ENCODE results near the gene PIAS2. TPM values are rescaled to one million over a fixed set of nuclear protein-coding genes. Genes with fewer than 3 reads are reported as not detected.

PIAS2 gene
- total and polyA plus RNA-seq, 3 donors from 2014 or later: 74.6 to 318 (median 96.7) TPM

- no peak for DNase-seq
- H3K9me3 ChIP-seq: no peaks in the 10 kb centered on the region
- H3K27ac ChIP-seq: no peak overlapping the region
- H3K4me3 ChIP-seq: no peak overlapping the region
- H3K4me1 ChIP-seq: no peaks in the 10 kb centered on the region
- 92 to 95% methylated on average over 4 of the region's 4 CpGs for WGBS, 2 donors
- intact Hi-C loops (cut with DNase I; ENCODE audit: low total_unique reads): no loop called here
- no peak for TF ChIP-seq POLR2A (IDR thresholded peaks at IDR 0.05)
- TF ChIP-seq, protein P1, sequence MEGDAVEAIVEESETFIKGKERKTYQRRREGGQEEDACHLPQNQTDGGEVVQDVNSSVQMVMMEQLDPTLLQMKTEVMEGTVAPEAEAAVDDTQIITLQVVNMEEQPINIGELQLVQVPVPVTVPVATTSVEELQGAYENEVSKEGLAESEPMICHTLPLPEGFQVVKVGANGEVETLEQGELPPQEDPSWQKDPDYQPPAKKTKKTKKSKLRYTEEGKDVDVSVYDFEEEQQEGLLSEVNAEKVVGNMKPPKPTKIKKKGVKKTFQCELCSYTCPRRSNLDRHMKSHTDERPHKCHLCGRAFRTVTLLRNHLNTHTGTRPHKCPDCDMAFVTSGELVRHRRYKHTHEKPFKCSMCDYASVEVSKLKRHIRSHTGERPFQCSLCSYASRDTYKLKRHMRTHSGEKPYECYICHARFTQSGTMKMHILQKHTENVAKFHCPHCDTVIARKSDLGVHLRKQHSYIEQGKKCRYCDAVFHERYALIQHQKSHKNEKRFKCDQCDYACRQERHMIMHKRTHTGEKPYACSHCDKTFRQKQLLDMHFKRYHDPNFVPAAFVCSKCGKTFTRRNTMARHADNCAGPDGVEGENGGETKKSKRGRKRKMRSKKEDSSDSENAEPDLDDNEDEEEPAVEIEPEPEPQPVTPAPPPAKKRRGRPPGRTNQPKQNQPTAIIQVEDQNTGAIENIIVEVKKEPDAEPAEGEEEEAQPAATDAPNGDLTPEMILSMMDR (IDR thresholded peaks at IDR 0.05): no peak
- no peaks in the 10 kb centered on the region for H3K27me3 ChIP-seq
- no peaks in the 10 kb centered on the region for H3K36me3 ChIP-seq (ENCODE audit: low read depth, missing control alignments)
These were observed 59.0 kb downstream of the PIAS2 start for GRCh38 chr18:46858290-46858689.

- no peak for DNase-seq
These were observed 60.3 kb downstream of the PIAS2 start for GRCh38 chr18:46856973-46857372.

GRCh38 chr18:46849007-46849406, 68.3 kb downstream of the PIAS2 start:
- H3K27ac ChIP-seq: no peak overlapping the region
- intact Hi-C loops (cut with DNase I; ENCODE audit: low total_unique reads): no loop called here
- no peak for DNase-seq
- H3K4me3 ChIP-seq: no peak overlapping the region
- no peaks in the 10 kb centered on the region for H3K27me3 ChIP-seq
- TF ChIP-seq, protein P1 (IDR thresholded peaks at IDR 0.05): no peak
- no peaks in the 10 kb centered on the region for H3K9me3 ChIP-seq
- no peaks in the 10 kb centered on the region for H3K4me1 ChIP-seq
- no peaks in the 10 kb centered on the region for H3K36me3 ChIP-seq (ENCODE audit: low read depth, missing control alignments)

More at GRCh38 chr18:46856973-46857372, 60.3 kb downstream of the PIAS2 start:
- Histone ChIP-seq H3K36me3 (ENCODE audit: low read depth, missing control alignments) (no peaks in the 10 kb centered on the region), H3K27me3 (no peaks in the 10 kb centered on the region), H3K27ac (no peak overlapping the region), H3K4me3 (no peak overlapping the region), H3K4me1 (no peaks in the 10 kb centered on the region), H3K9me3 (no peaks in the 10 kb centered on the region)
- no peak for TF ChIP-seq POLR2A (IDR thresholded peaks at IDR 0.05)
- TF ChIP-seq, protein P1 (IDR thresholded peaks at IDR 0.05): no peak
- intact Hi-C loops (cut with DNase I; ENCODE audit: low total_unique reads): no loop called here

DNA sequence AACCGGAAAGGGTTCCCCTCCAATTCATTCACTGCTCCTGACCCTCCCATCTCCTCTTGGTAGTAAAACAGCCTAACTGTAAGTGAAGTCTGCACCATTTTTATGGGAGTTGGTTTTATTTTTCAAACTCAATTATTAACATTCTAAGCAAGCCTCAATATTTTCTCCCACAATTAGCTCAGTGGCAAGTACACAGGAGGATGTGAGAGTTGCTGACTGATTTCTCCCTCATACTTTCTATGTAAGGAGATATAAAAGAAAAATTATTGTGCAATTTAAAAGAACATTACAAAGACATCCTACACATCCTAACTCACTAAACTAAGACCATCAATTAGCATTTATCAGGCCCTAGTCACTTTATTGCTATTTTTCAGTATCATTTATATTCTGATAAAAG, 73.9 kb downstream of the PIAS2 start:
- no peak for DNase-seq
- Histone ChIP-seq H3K4me3 (no peak overlapping the region), H3K4me1 (no peaks in the 10 kb centered on the region), H3K27ac (no peak overlapping the region), H3K9me3 (no peaks in the 10 kb centered on the region), H3K36me3 (ENCODE audit: low read depth, missing control alignments) (no peaks in the 10 kb centered on the region), H3K27me3 (no peaks in the 10 kb centered on the region)
- intact Hi-C loops (cut with DNase I; ENCODE audit: low total_unique reads): no loop called here
- TF ChIP-seq, protein P1 (IDR thresholded peaks at IDR 0.05): no peak
- no peak for TF ChIP-seq POLR2A (IDR thresholded peaks at IDR 0.05)
- WGBS, 2 donors: 94 to 97% methylated on average over 1 of the region's 1 CpG

- no peak overlapping the region for H3K4me3 ChIP-seq
- WGBS, 2 donors: 91 to 93% methylated on average over 5 of the region's 5 CpGs
- H3K27ac ChIP-seq: no peak overlapping the region
- H3K27me3 ChIP-seq: no peaks in the 10 kb centered on the region
- intact Hi-C loops (cut with DNase I; ENCODE audit: low total_unique reads): no loop called here
- no peak for DNase-seq
- TF ChIP-seq POLR2A (IDR thresholded peaks at IDR 0.05): no peak
- TF ChIP-seq, protein P1 (IDR thresholded peaks at IDR 0.05): no peak
- no peaks in the 10 kb centered on the region for H3K9me3 ChIP-seq
- H3K36me3 ChIP-seq (ENCODE audit: low read depth, missing control alignments): no peaks in the 10 kb centered on the region
- no peaks in the 10 kb centered on the region for H3K4me1 ChIP-seq
These were observed 74.7 kb downstream of the PIAS2 start for GRCh38 chr18:46842583-46842982.
